Spleen (tissue), 7 donors: ENCODE measurements around the gene NT5E.

Experiments used
- CTCF ChIP-seq, 11 experiments: fragments of 200-600 bp in 7 of 11; fragments of 450-650 bp in 4 of 11; sonication (generic) in 4 of 11; IDR thresholded peaks in 8 of 11; conservative IDR thresholded peaks in 3 of 11; 1 replicate in 7 of 11; 2 replicates in 4 of 11; pipeline versions ENCODE4 v1.4.0 to v1.8.0; 2016 to 2021; ENCODE audit warnings: antibody characterized with exemption in 11 of 11, inconsistent platforms in 4 of 11, mild to moderate bottlenecking in 1 of 11
- POLR2A ChIP-seq, 3 donors: fragments of 450-650 bp; IDR thresholded peaks; one replicate each; pipeline ENCODE4 v1.5.1; 2017; ENCODE audit warnings: antibody characterized with exemption in 3 of 3, mild to moderate bottlenecking in 1 of 3
- POLR2AphosphoS5 ChIP-seq, 3 donors: sonication (generic); formaldehyde crosslinking; IDR thresholded peaks; one replicate each; pipeline ENCODE4 v1.5.1; 2017; ENCODE audit warnings: antibody characterized with exemption in 3 of 3
- donor health status: DM: no; HTN: no; CAD: no; lungs with moderate emphysema.
- donor health status: DM: no; HTN: no; CAD: no.
- donor health status: DM: no; HTN: no; CAD: no.

- TF ChIP-seq CTCF (IDR thresholded peaks at IDR 0.05 in 8 of 11, conservative IDR thresholded peaks at IDR 0.05 in 3 of 11) (no peak), POLR2AphosphoS5 (IDR thresholded peaks at IDR 0.05) (no peak), POLR2A (IDR thresholded peaks at IDR 0.05) (no peak)
Observed at GRCh38 chr6:85436939-85437495, 12.9 kb upstream of the NT5E start.
